Activated naive CD8-positive, alpha-beta T cell (primary cell): ENCODE measurements around the gene CORO1C.

Source experiments
- H3K27ac Mint-ChIP-seq: one replicate; pipeline ENCODE4 v1.8.0; 2021; ENCODE audit warnings: mixed read lengths
- H3K27me3 Mint-ChIP-seq: one replicate; pipeline ENCODE4 v1.8.0; 2021; ENCODE audit warnings: mixed read lengths
- H3K36me3 Mint-ChIP-seq: one replicate; pipeline ENCODE4 v1.8.0; 2021; ENCODE audit warnings: mixed read lengths
- H3K4me1 Mint-ChIP-seq: one replicate; pipeline ENCODE4 v1.8.0; 2021; ENCODE audit warnings: low read depth, mixed read lengths
- H3K4me3 Mint-ChIP-seq: one replicate; pipeline ENCODE4 v1.8.0; 2021; ENCODE audit warnings: mild to moderate bottlenecking, mixed read lengths
- H3K9me3 Mint-ChIP-seq: one replicate; pipeline ENCODE4 v1.8.0; 2021; ENCODE audit warnings: low read depth, mixed read lengths

CORO1C gene

DNA sequence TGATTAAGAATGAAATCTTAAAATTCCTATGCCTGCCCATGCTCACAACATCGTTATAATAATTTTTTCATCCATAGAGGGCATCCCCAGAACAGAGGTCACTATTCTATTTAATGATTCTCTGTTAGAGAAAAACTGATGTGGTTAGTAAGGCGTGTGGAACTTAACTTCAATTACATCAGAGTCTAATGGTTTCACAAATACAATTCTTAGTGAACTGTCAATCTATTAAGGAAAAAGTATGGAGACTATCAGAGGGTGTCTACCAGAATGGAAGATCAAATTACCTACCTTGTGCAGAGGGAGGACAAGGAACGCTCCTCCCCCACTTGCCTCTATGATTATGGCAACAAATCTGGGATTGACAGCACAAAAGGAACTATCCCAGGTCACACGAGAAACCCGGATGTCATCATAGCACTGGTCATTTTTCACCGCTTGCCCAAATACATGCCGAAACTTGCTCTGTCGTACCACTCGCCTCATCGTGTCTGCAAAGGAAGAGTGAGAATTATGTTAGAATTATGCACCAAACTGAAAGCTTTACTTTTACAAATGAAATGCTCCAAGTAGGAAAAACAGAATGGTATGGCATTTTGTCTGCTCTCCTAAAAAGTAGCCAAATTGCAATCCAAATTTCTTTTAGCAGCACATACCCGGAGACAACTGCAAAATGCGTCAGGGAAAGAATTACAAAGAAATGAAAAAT is 30.3 kb downstream of the CORO1C start:
- no peaks in the 10 kb centered on the region for H3K27me3 Mint-ChIP-seq
- H3K9me3 Mint-ChIP-seq, result no peaks in the 10 kb centered on the region
- peaks cover 25% of the 10 kb centered on the region for H3K4me1 Mint-ChIP-seq
- H3K27ac Mint-ChIP-seq, result no peak overlapping the region
- peaks cover 13% of the 10 kb centered on the region for H3K36me3 Mint-ChIP-seq
- no peak overlapping the region for H3K4me3 Mint-ChIP-seq

DNA sequence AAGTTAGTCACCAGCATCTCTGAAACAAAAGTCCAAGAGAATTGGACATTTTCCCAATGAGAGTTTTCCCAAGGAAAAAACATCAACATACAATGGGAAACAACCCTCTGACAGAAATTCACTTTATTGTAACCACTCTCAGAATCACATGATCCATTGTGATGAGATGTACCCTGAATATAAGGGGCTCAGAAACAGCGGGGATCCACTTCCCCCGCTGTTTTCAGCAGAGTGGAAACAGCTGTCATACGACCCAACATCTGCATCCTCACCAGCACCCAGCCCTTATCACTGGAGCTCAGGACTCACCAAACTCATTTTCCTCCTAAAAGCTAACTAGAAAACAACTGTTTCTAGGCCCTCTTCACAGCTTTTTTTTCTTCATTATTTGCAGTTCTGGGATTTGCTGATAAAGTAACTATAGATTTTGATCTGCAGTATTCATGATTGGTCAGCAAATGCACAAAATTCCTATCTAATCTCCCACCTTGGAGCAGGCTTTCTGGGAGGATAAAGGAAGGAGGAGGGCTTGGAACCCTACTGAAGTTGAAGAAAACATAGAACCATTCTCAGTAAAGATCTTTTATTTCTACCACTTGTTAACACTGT is 31.3 kb downstream of the CORO1C start:
- H3K4me1 Mint-ChIP-seq, result peaks cover 34% of the 10 kb centered on the region
- H3K9me3 Mint-ChIP-seq, result no peaks in the 10 kb centered on the region
- H3K27ac Mint-ChIP-seq, result no peak overlapping the region
- peaks cover 13% of the 10 kb centered on the region for H3K36me3 Mint-ChIP-seq
- H3K27me3 Mint-ChIP-seq, result no peaks in the 10 kb centered on the region
- no peak overlapping the region for H3K4me3 Mint-ChIP-seq

- Mint-ChIP-seq H3K9me3 (no peaks in the 10 kb centered on the region), H3K27ac (no peak overlapping the region), H3K4me3 (no peak overlapping the region), H3K27me3 (no peaks in the 10 kb centered on the region), H3K36me3 (peaks cover 13% of the 10 kb centered on the region), H3K4me1 (peaks cover 47% of the 10 kb centered on the region)
Observed at GRCh38 chr12:108697905-108698304, 33.4 kb downstream of the CORO1C start.

DNA sequence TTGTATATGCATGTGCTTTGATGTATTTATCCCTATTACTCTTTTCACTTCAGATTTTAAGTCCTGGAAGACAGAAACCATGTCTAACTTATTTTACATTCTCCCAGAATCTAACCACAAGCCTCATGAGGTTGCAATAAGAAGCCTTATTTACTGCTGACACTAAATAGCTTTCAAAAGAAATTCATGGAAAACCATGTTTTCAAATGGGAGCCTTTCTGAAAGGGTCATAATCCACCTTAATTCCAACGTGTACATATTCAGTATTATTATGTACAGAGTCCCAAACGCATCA is 34.4 kb downstream of the CORO1C start:
- peak overlapping the region; percentile 89 for H3K27ac Mint-ChIP-seq
- no peaks in the 10 kb centered on the region for H3K27me3 Mint-ChIP-seq
- peak overlapping the region; percentile 51 for H3K4me3 Mint-ChIP-seq
- H3K36me3 Mint-ChIP-seq, result peaks cover 13% of the 10 kb centered on the region
- H3K9me3 Mint-ChIP-seq, result no peaks in the 10 kb centered on the region
- H3K4me1 Mint-ChIP-seq, result peaks cover 49% of the 10 kb centered on the region

- peak overlapping the region; percentile 70 for H3K4me3 Mint-ChIP-seq
- H3K36me3 Mint-ChIP-seq, result peaks cover 13% of the 10 kb centered on the region
- peak overlapping the region; percentile 89 for H3K27ac Mint-ChIP-seq
- no peaks in the 10 kb centered on the region for H3K27me3 Mint-ChIP-seq
- H3K9me3 Mint-ChIP-seq, result no peaks in the 10 kb centered on the region
- H3K4me1 Mint-ChIP-seq, result peaks cover 52% of the 10 kb centered on the region
Observed at GRCh38 chr12:108696111-108696995, 35.0 kb downstream of the CORO1C start.

GRCh38 chr12:108694812-108695278 is 36.5 kb downstream of the CORO1C start:
- H3K27me3 Mint-ChIP-seq, result no peaks in the 10 kb centered on the region
- H3K4me1 Mint-ChIP-seq, result peaks cover 67% of the 10 kb centered on the region
- H3K36me3 Mint-ChIP-seq, result peaks cover 6% of the 10 kb centered on the region
- peak overlapping the region; percentile 6 for H3K4me3 Mint-ChIP-seq
- H3K27ac Mint-ChIP-seq, result peak overlapping the region; percentile 75
- H3K9me3 Mint-ChIP-seq, result no peaks in the 10 kb centered on the region

DNA sequence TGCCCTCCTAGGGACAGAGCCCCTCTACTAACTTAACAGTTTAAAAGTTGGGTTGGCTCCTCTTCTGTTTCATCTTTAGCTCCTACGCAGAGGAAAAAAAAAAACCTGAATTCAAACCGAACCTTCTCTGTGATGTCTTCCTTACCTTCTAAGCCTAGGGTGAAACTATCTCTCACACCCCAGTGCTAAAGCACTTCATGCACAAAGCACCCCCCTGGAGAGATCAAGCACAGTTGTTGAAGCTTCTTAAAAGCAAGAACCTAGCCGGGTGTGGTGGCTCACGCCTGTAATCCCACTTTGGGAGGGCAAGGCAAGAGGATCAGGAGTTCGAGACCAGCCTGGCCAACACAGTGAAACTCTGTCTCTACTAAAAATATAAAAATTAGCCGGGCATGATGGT is 37.6 kb downstream of the CORO1C start:
- Mint-ChIP-seq H3K9me3 (no peaks in the 10 kb centered on the region), H3K36me3 (peaks cover 2% of the 10 kb centered on the region), H3K27ac (peak overlapping the region; percentile 72), H3K4me3 (no peak overlapping the region), H3K4me1 (peaks cover 77% of the 10 kb centered on the region), H3K27me3 (no peaks in the 10 kb centered on the region)

DNA sequence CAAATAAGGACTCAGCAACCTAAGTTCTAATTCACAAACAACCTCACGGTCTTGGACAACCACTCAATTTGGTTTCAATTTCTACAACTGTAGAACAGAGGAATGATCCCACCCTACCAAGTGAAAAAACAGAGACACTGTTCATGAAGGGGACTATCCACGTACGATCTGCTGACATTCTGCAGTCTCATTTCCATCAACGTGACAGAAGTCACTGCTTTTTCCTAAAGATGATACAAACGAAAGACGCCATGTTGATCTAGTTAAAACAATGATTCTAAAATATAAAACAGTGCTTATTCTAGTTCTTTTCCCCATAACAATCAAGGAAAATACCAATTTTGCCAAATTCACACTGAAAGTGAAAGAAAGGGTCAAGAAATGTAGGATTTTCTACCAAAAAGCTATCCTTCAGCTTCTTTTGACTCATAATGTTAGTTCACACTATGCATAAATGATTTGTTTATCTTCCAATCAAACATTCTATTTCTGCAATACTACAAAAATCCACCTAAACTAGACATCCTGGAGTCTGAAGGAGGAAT is 38.1 kb downstream of the CORO1C start:
- Mint-ChIP-seq H3K4me3 (no peak overlapping the region), H3K9me3 (no peaks in the 10 kb centered on the region), H3K27me3 (no peaks in the 10 kb centered on the region), H3K4me1 (peaks cover 82% of the 10 kb centered on the region), H3K36me3 (no peaks in the 10 kb centered on the region), H3K27ac (peak overlapping the region; percentile 72)

- Mint-ChIP-seq H3K4me1 (peaks cover 80% of the 10 kb centered on the region), H3K36me3 (no peaks in the 10 kb centered on the region), H3K4me3 (peak overlapping the region; percentile 75), H3K9me3 (no peaks in the 10 kb centered on the region), H3K27me3 (no peaks in the 10 kb centered on the region), H3K27ac (peak overlapping the region; percentile 97)
Observed at GRCh38 chr12:108691998-108692808, 39.1 kb downstream of the CORO1C start.

- Mint-ChIP-seq H3K4me1 (peaks cover 75% of the 10 kb centered on the region), H3K9me3 (no peaks in the 10 kb centered on the region), H3K27ac (peak overlapping the region; percentile 97), H3K27me3 (no peaks in the 10 kb centered on the region), H3K4me3 (peak overlapping the region; percentile 75), H3K36me3 (no peaks in the 10 kb centered on the region)
Observed at GRCh38 chr12:108691175-108691997, 39.9 kb downstream of the CORO1C start.

DNA sequence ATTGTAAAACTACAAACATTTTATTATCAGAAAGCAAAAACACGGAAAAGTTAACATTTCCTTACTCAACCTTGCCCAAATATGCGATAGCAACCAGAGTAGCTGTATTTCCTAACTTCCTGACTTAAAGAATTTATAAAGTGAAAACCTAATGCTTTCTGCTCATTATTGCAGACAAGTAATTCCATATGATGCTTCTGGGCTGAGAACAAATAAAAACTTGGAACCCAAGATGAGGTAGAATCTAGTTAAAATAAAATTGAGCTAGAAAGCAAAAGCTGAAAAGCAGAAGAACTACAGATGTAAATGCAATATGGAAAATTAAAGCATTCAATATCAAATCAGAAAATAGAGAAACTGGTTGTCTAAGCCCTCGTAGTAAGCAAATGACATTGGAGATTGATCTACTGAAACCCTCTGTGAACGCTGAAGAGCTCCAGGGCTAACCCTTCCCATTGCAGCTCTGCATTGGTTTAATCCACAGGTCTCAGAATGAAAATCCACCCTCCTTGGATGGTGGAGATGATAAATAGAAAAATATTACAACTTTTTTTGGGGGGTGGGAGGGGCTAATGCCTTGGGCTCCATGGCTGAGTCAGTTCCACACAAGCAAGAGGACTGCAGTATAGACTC is 40.7 kb downstream of the CORO1C start:
- H3K9me3 Mint-ChIP-seq, result no peaks in the 10 kb centered on the region
- H3K36me3 Mint-ChIP-seq, result no peaks in the 10 kb centered on the region
- H3K27ac Mint-ChIP-seq, result peak overlapping the region; percentile 97
- no peaks in the 10 kb centered on the region for H3K27me3 Mint-ChIP-seq
- peaks cover 68% of the 10 kb centered on the region for H3K4me1 Mint-ChIP-seq
- peak overlapping the region; percentile 75 for H3K4me3 Mint-ChIP-seq

DNA sequence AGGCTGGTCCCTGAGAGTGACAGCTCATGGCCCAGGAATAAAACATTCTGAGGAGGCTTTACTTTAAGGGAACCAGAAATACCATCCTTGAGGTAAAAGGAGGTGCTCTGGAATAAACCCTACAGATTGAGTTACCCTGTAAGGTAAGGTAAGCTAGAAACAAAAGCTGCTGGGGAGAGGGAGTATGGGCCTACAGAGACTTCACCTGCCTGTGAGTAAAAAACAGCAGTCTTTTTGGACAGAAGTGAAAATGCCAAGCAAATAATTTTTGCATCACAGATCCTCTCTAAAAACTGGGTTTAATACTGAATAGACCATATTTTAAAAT is 41.2 kb downstream of the CORO1C start:
- H3K9me3 Mint-ChIP-seq, result no peaks in the 10 kb centered on the region
- peak overlapping the region; percentile 97 for H3K27ac Mint-ChIP-seq
- H3K27me3 Mint-ChIP-seq, result no peaks in the 10 kb centered on the region
- H3K36me3 Mint-ChIP-seq, result no peaks in the 10 kb centered on the region
- H3K4me3 Mint-ChIP-seq, result peak overlapping the region; percentile 75
- peaks cover 63% of the 10 kb centered on the region for H3K4me1 Mint-ChIP-seq

DNA sequence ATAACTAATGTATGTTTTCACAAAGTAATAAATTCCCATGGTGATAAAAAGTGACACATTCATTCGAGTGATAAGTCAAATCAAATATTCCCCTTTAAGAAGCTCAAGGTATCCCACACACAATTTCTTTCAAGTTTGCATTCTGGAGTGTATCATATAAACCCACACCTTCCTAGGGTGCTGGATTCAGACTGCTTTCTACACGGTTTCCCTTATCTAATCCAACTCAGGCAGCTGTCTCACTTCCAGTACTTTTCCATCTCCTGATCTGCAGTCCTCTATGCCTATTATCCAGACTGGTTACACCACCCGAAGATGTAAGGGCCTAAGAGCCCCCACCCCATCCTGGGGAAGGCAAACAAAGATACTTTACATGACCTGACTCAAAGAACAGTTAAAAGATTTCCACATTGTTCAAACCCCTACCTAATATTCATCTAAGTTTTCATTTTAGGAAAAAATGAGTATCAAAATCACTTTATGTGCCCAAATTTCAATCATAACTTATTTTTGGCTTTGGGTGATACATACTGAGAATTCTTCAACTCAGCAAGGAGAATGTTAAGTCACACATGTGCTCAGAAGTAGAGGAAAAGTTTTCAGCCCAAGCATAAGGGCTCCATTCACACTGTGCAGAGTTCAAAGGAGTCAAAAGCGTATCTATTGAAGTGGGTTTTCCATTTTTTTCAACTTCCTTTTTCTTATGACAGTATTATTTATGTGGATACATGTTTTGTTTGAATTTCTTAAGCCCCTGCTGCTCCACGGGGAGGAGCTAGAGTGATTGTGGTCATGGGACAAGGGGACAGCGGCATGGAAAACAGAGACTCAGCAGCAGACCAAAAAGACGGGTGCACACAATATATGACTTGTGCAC is 41.8 kb downstream of the CORO1C start:
- no peaks in the 10 kb centered on the region for H3K27me3 Mint-ChIP-seq
- no peaks in the 10 kb centered on the region for H3K36me3 Mint-ChIP-seq
- H3K9me3 Mint-ChIP-seq, result no peaks in the 10 kb centered on the region
- peak overlapping the region; percentile 75 for H3K4me3 Mint-ChIP-seq
- peak overlapping the region; percentile 97 for H3K27ac Mint-ChIP-seq
- peaks cover 58% of the 10 kb centered on the region for H3K4me1 Mint-ChIP-seq
